SU-DHL-6 (cell line): ENCODE data around the gene EHMT2.
"Not testable (repeated sequence)": the region's sequence is repeated elsewhere in the genome, so short reads cannot be mapped to it uniquely, and the experiment has no call there.

ENCODE experiments used
- H2AFZ ChIP-seq: fragments of 200-600 bp; sonication (generic); 2 replicates; pipeline ENCODE4 v1.6.1; 2014; ENCODE audit warnings: low read depth, mild to moderate bottlenecking, moderate library complexity, mixed read lengths, antibody characterized with exemption, low read length; ENCODE audit not compliant: severe bottlenecking
- H3F3A ChIP-seq: fragments of 200-600 bp; shearing (Covaris generic); 2 replicates; pipeline ENCODE4 v1.6.0; 2016; ENCODE audit warnings: antibody characterized with exemption, mild to moderate bottlenecking; ENCODE audit not compliant: insufficient read depth
- H3K27ac ChIP-seq: fragments of 200-600 bp; sonication (generic); 2 replicates; pipeline ENCODE4 v1.5.1; 2016; ENCODE audit warnings: low read depth, mild to moderate bottlenecking, low read length, moderate library complexity, mixed read lengths
- H3K27me3 ChIP-seq: fragments of 200-600 bp; sonication (generic), shearing (Covaris generic); 2 replicates; pipeline ENCODE4 v1.6.0; 2014; ENCODE audit warnings: mild to moderate bottlenecking, low read length
- H3K36me3 ChIP-seq: fragments of 200-600 bp; sonication (generic); 2 replicates; pipeline ENCODE4 v1.6.1; 2014; ENCODE audit warnings: mild to moderate bottlenecking, low read length, mixed read lengths
- H3K4me2 ChIP-seq: fragments of 300-600, 200-600 bp; shearing (Covaris generic), sonication (generic); 2 replicates; pipeline ENCODE4 v1.6.0; 2014; ENCODE audit warnings: low read length, low read depth, mild to moderate bottlenecking; ENCODE audit not compliant: poor library complexity, severe bottlenecking
- H3K4me3 ChIP-seq: fragments of 200-600 bp; sonication (generic); 2 replicates; pipeline ENCODE4 v1.5.1; 2014; ENCODE audit warnings: antibody characterized with exemption, low read length, mild to moderate bottlenecking, mixed read lengths; ENCODE audit not compliant: insufficient read depth, poor library complexity, severe bottlenecking
- H3K79me2 ChIP-seq: fragments of 200-600 bp; sonication (generic); 2 replicates; pipeline ENCODE4 v1.6.1; 2014; ENCODE audit warnings: mild to moderate bottlenecking, low read length, moderate library complexity; ENCODE audit not compliant: insufficient read depth
- H3K9ac ChIP-seq: fragments of 200-600 bp; sonication (generic); 2 replicates; pipeline ENCODE4 v1.7.0; 2014; ENCODE audit warnings: mild to moderate bottlenecking, low read length
- H3K9me2 ChIP-seq: fragments of 200-600 bp; sonication (generic); replicated peaks from 2 replicates; pipeline ENCODE4 v1.6.1; 2014; ENCODE audit warnings: low read length; ENCODE audit not compliant: insufficient read depth
- H3K9me3 ChIP-seq: fragments of 200-600 bp; sonication (generic); 2 replicates; pipeline ENCODE4 v1.6.1; 2014; ENCODE audit warnings: low read length, mixed read lengths; ENCODE audit not compliant: insufficient read depth
- H4K20me1 ChIP-seq: fragments of 200-600 bp; sonication (generic); 2 replicates; pipeline ENCODE4 v1.6.1; 2014; ENCODE audit warnings: low read depth, mild to moderate bottlenecking, antibody characterized with exemption, low read length, moderate library complexity, mixed read lengths
- EZH2phosphoT487 ChIP-seq: fragments of 200-600 bp; sonication (generic), shearing (Covaris generic); conservative IDR thresholded peaks from 2 replicates; pipeline ENCODE4 v1.6.1; 2018; ENCODE audit warnings: mild to moderate bottlenecking, antibody characterized with exemption, low read length, moderate library complexity, mixed read lengths
- TF ChIP-seq, protein P1 (sequence below): fragments of 200-600 bp; sonication (generic); IDR thresholded peaks from one replicate; pipeline ENCODE4 v1.5.1; 2017; ENCODE audit warnings: antibody characterized with exemption, mild to moderate bottlenecking, low read length, moderate library complexity; ENCODE audit not compliant: insufficient read depth, poor library complexity, severe bottlenecking

EHMT2 gene

DNA sequence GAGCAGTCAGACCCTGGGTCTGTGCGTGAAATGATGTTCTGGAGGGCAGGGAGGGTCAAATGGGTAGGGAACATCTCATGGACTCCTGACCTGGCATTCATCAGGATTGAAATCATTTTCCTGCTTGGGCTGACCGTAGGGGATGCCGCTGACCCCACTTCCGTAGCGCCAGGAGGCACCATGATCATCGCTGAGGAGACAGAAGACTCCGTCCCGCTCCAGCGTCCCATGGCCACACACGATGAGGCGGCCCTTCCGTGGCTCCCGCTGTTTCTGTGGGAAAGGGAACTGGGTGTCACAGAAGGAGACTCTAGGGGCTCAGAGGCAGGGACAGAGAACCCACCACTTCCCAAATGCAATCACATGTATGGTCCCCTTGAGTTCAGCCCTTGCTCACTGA, 37.1 kb downstream of the EHMT2 start:
- no peaks in the 10 kb centered on the region; the same call in 1 of the 2 replicates for H3K36me3 ChIP-seq

DNA sequence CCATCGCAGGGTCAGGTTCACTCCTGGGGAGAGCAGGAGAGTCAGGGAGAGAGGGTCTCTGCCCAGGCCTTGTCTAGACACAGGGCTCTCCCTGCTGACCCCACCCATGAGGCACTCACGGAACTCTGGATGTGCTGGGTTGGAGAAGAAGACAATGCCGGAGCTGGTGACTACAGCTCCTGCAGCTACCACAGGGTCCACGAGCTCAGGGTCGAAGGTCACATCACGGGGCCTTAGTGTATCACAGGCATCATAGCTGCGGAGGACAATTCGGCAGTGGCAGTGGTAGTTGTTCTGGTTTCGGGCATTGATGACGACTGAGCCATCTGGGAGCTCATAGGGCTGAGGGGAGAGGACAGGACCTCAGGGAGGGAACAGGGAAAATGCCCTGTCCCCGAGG, 37.6 kb downstream of the EHMT2 start:
- no peaks in the 10 kb centered on the region for H3K27me3 ChIP-seq
- H3K79me2 ChIP-seq = peaks cover 5% of the 10 kb centered on the region; the same call in 1 of the 2 replicates
- H3K9me3 ChIP-seq = no peaks in the 10 kb centered on the region
- no peak overlapping the region for H3K9ac ChIP-seq
- H3K4me3 ChIP-seq = no peak overlapping the region
- no peaks in the 10 kb centered on the region for H4K20me1 ChIP-seq
- no peak overlapping the region for H2AFZ ChIP-seq
- H3K9me2 ChIP-seq = no peaks in the 10 kb centered on the region
- no peaks in the 10 kb centered on the region; the same call in 1 of the 2 replicates for H3K36me3 ChIP-seq
- H3K27ac ChIP-seq = no peak overlapping the region
- no peak overlapping the region for H3K4me2 ChIP-seq
- no peak for TF ChIP-seq EZH2phosphoT487
- TF ChIP-seq, protein P1, sequence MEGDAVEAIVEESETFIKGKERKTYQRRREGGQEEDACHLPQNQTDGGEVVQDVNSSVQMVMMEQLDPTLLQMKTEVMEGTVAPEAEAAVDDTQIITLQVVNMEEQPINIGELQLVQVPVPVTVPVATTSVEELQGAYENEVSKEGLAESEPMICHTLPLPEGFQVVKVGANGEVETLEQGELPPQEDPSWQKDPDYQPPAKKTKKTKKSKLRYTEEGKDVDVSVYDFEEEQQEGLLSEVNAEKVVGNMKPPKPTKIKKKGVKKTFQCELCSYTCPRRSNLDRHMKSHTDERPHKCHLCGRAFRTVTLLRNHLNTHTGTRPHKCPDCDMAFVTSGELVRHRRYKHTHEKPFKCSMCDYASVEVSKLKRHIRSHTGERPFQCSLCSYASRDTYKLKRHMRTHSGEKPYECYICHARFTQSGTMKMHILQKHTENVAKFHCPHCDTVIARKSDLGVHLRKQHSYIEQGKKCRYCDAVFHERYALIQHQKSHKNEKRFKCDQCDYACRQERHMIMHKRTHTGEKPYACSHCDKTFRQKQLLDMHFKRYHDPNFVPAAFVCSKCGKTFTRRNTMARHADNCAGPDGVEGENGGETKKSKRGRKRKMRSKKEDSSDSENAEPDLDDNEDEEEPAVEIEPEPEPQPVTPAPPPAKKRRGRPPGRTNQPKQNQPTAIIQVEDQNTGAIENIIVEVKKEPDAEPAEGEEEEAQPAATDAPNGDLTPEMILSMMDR = no peak
- peaks cover 9% of the 10 kb centered on the region for H3F3A ChIP-seq

More for the DNA sequence above, 37.1 kb downstream of the EHMT2 start:
- Histone ChIP-seq H2AFZ (no peak overlapping the region), H3K27ac (no peak overlapping the region), H3K4me3 (no peak overlapping the region), H3K27me3 (no peaks in the 10 kb centered on the region), H3K79me2 (peaks cover 5% of the 10 kb centered on the region; the same call in 1 of the 2 replicates), H4K20me1 (no peaks in the 10 kb centered on the region), H3K9me3 (no peaks in the 10 kb centered on the region), H3F3A (peaks cover 12% of the 10 kb centered on the region), H3K4me2 (no peak overlapping the region), H3K9ac (no peak overlapping the region), H3K9me2 (no peaks in the 10 kb centered on the region)
- no peak for TF ChIP-seq EZH2phosphoT487
- TF ChIP-seq, protein P1 = no peak

DNA sequence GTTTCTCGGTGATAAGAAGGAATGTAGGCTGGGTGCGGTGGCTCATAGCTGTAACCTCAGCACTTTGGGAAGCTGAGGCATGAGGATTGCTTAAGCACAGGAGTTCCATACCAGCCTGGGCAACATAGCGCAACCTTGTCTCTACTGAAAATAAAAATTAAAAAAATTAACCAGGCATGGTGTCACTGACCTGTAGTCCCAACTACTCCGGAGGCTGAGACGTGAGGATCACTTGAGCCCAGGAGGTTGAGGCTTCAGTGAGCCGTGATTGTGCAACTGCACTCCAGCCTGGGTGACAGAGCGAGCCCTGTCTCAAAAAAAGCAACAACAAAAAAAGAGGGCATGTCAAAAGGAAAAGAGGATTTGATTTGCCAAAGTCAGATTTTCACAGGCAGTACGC, 38.8 kb downstream of the EHMT2 start:
- Histone ChIP-seq H3K79me2 (peaks cover 5% of the 10 kb centered on the region; the same call in 1 of the 2 replicates), H3K9ac (no peak overlapping the region), H4K20me1 (no peaks in the 10 kb centered on the region), H3F3A (peaks cover 5% of the 10 kb centered on the region), H2AFZ (no peak overlapping the region), H3K4me2 (no peak overlapping the region), H3K36me3 (no peaks in the 10 kb centered on the region; the same call in 1 of the 2 replicates), H3K4me3 (no peak overlapping the region), H3K27me3 (no peaks in the 10 kb centered on the region), H3K27ac (no peak overlapping the region), H3K9me2 (no peaks in the 10 kb centered on the region), H3K9me3 (no peaks in the 10 kb centered on the region)
- TF ChIP-seq, protein P1 = no peak
- TF ChIP-seq EZH2phosphoT487 = no peak

DNA sequence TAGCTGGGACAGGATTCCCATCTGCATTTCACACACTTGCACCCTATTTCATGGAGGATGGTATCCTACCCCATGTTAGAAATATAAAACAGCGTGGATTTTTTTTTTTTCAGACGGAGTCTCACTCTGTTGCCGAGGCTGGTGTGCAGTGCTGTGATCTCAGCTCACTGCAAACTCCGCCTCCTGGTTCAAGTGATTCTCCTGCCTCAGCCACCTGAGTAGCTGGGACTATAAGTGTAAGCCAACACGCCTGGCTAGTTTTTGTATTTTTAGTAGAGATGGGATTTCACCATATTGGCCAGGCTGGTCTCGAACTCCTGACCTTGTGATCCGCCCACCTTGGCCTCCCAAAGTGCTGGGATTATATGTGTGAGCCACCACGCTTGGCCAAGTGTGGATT, 39.7 kb downstream of the EHMT2 start:
- H4K20me1 ChIP-seq, H3K9me2 ChIP-seq, H3K9ac ChIP-seq, H3F3A ChIP-seq, H3K27me3 ChIP-seq, H2AFZ ChIP-seq, H3K27ac ChIP-seq, H3K36me3 ChIP-seq, H3K4me2 ChIP-seq, H3K79me2 ChIP-seq, H3K9me3 ChIP-seq, H3K4me3 ChIP-seq: not testable (repeated sequence)

DNA sequence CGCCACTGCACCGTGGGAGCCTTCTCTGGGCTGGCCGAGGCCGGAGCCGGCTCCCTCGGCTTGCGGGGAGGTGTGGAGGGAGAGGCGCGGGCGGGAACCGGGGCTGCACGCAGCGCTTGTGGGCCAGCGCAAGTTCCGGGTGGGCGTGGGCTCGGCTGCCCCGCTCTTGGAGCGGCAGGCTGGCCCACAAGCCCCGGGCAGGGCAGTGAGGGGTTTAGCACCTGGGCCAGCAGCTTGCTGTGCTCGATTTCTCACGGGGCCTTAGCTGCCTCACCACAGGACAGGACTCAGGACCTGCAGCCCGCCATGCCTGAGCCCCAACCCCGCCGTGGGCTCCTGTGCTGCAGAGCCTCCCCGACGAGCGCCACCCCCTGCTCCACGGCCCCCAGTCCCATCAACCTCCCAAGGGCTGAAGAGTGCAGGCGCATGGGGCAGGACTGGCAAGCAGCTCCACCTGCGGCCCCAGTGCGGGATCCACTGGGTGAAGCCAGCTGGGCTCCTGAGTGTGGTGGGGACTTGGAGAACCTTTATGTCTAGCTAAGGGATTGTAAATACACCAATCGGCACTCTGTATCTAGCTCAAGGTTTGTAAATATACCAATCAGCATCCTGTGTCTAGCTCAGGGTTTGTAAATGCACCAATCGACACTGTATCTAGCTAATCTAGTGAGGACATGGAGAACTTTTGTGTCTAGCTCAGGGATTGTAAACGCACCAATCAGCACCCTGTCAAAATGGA, 45.3 kb downstream of the EHMT2 start:
- not testable (repeated sequence) for H3K9ac ChIP-seq, H4K20me1 ChIP-seq, H3K27me3 ChIP-seq, H3K36me3 ChIP-seq, H3K27ac ChIP-seq, H2AFZ ChIP-seq, H3K4me3 ChIP-seq, H3K9me2 ChIP-seq, H3K9me3 ChIP-seq, H3K4me2 ChIP-seq, H3K79me2 ChIP-seq, H3F3A ChIP-seq
